NCI-H2029 treated with DMSO at 0.1 percent for 48 hours (cell line): ENCODE data around the gene ZNF19.

Experiments used
- DNase-seq: peaks from one replicate; lab custom pipeline; 2025; lab: John Stamatoyannopoulos, UW

ZNF19 gene

DNA sequence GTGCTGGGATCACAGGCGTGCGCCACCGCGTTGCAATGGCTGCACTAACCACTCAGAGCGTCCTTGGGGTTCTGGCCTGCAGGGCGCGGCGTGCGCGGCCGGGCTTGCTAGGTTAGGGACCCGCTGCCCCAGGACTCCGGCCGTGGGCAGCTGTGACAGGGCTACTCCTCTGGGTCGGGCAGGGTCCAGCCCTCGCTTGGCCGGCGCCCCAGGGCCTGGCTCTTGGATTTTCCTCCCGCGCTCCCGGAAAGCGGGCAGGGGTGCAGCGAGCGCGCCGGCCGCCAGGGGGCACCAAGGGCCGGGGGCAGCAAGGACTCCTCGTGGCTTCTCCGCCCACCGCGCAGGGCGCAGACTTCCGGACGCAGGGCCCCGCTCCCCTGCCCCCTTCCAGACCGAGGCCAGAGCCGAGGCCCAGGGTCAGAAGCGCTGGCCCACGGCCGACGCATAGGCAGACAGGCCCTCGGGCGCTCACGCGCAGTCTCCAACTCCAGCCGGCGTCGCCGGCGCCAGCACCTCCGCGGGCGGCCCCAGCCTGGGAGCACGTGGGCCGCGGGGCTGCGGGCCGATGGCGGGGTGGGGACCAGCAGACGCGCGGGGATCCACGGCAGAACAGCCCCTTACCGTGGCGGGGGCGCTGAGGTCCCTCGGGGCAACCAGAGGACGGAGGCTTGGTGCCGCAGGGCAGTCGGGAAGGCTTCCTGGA lies 47.6 kb downstream of the ZNF19 start:
- no peak for DNase-seq

- DNase-seq: no peak
Observed at GRCh38 chr16:71440669-71441347, 48.3 kb downstream of the ZNF19 start.

- DNase-seq: no peak
Observed at GRCh38 chr16:71439523-71439922, 49.6 kb downstream of the ZNF19 start.

- no peak for DNase-seq
Observed at GRCh38 chr16:71436473-71436872, 52.7 kb downstream of the ZNF19 start.

- DNase-seq: no peak
Observed at GRCh38 chr16:71432906-71433305, 56.2 kb downstream of the ZNF19 start.

DNA sequence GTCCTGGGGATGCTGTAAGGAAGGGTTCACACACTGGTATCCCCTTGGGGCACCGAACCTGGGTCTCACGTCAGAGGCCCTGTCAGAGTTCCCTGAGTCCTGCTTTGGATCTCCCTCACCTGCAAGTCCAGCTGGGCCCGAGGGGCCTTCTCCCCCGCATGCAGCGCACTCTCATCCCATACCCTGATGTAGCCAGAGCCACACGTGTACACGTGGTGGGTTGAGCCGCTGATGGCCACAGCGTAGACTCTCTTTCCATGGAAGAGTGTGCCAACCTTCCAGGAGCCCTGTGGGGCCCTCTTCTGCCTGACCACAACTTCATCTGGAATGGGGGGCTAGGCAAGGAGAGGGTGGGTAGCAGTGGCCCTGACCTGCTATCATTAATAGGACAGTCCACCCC lies 57.1 kb downstream of the ZNF19 start:
- no peak for DNase-seq

- DNase-seq: no peak
Observed at GRCh38 chr16:71431176-71431575, 57.9 kb downstream of the ZNF19 start.

DNA sequence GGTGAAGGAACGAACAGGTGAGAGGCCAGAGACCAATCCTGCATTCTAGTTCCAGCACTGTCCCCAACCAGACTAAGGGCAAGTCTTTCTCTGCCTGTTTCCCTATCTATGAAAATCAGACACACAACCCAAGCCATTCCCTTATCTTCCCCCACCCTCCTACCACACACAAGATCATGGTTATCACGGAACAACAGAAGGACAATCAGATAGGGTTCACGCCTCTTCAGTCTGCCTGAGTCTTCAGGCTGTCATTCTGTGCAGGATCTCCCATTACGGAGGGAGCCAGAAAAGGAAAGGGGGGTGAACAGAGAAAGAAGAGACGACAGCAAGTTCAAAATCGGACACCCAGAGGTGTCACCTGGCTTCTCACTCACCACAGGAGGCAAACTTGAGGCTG lies 58.4 kb downstream of the ZNF19 start:
- DNase-seq: no peak

DNA sequence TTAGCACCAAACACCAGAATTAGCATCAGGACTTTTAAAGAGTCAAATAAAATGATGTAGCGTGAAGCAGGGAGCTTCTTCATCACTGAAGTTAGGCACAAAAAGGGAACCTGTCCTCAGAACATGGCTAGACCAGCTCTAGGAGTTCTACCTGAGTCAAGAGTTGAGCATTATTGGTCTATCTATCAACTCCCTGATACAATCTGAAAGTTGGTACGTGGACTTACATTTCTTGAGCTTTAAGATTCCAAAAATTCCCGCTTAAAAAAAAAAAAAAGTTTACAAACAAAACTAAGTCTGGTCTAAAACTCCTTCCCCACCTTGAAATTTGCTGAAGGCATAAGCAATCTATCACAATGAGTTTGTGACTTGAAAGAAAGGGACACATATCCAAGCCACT lies 59.5 kb downstream of the ZNF19 start:
- DNase-seq: no peak

GRCh38 chr16:71428883-71429282 lies 60.2 kb downstream of the ZNF19 start:
- DNase-seq: no peak

GRCh38 chr16:71428385-71428784 lies 60.7 kb downstream of the ZNF19 start:
- no peak for DNase-seq

GRCh38 chr16:71426880-71427615 lies 62.1 kb downstream of the ZNF19 start:
- no peak for DNase-seq

DNA sequence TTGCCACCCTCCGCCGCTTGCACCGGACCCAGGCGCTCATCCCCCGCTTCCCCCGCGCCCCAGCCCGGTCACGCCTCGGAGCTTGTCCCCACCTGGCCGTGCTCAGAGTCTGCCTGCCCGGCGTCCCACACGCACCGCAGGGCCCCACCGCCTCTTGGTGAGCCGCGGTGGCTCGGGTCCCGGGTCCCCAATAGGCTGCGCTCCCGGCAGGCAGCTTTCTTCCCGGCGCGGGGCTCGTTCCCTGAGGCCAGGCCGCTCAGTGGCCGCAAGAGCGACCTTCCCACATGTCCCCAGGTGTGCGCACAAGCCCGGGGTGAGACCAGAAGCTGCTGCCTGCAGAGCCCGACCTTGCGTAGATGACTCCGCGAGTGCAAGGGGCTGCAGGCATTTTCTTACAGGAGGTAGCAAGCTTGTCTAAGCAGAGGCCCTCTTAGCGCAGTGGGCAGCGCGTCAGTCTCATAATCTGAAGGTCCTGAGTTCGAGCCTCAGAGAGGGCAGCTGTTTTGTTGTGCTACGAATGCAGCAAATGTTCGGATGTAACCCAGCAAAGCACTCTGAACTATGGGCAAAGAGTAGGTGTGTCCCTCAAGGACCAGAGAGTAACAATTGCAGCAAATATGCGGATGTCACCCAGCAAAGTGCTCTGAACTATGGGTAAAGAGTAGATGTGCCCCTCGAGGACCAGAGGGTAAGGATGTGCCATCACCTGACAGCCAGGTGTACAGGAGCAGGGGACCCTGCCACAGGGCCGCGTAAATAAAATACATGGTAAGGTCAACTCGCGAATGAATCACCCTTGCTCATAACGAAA lies 62.9 kb downstream of the ZNF19 start:
- no peak for DNase-seq

DNA sequence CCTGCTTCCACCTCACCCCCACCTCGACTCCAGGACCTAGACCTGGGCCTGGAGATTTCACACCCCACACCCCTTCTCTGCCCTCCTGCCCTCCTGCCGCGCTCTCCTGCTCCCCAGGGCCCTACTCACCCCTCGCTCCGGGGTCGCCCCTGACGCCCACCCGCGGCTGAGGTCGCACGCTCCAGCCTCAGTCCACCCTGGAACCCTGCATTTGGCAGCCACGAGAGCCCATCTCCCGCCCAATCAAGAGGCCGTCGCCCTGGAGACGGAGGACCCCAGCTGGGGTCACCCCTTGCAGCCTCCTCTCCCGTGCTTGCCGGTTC lies 63.4 kb downstream of the ZNF19 start:
- no peak for DNase-seq

DNA sequence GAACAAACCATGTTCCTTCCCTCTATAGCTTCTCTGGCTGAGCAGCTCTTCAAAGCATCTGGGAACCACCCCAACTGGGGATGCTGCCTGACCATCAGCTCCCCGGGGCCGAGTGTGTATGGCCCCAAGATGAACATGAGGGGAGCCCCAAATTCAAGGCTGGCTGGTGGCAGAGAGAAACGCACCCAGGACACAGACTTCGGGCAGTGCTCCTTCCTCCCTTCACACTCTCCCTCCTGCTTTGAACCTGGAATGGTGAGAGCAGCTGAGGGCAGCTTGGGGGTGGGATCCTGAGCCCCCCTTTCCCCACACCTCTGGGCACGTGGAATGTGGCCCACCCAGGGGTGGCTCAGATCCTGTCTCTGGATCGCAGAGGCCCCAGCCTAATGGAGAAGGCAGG lies 64.5 kb downstream of the ZNF19 start:
- DNase-seq: no peak

DNA sequence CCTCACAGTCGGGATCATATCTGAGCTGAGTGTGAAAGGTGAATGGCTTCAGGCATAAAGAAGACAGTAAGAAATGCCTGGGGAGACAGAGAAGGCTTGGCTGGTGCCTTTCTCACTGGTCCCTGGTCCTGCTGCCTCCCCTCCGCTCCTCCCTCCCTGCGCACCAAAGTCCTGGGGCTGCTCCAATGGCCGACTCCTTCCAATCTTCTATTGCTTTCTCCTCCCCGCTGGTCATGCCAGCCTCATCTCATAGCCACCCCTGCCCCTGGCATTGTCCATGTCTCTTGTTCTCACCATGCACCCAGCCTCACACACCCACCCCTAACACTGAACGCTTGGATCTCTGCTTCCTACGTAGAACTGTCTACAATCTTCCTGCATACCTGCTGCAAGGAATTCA lies 65.3 kb downstream of the ZNF19 start:
- DNase-seq: no peak
